Skeletal muscle cell (primary cell): ENCODE measurements around the gene TMEM222.
"Not testable (repeated sequence)": the region's sequence is repeated elsewhere in the genome, so short reads cannot be mapped to it uniquely, and the experiment has no call there.

Experiments used
- DNase-seq: peaks from one replicate; pipeline ENCODE4 v3.0.0-alpha.2; 2010; ENCODE audit warnings: low read depth
- H3K4me3 ChIP-seq: 2 replicates; pipeline ENCODE4 v1.5.1; 2011; ENCODE audit warnings: low read depth, mild to moderate bottlenecking, control low read depth, low read length, moderate library complexity

Gene TMEM222

DNA sequence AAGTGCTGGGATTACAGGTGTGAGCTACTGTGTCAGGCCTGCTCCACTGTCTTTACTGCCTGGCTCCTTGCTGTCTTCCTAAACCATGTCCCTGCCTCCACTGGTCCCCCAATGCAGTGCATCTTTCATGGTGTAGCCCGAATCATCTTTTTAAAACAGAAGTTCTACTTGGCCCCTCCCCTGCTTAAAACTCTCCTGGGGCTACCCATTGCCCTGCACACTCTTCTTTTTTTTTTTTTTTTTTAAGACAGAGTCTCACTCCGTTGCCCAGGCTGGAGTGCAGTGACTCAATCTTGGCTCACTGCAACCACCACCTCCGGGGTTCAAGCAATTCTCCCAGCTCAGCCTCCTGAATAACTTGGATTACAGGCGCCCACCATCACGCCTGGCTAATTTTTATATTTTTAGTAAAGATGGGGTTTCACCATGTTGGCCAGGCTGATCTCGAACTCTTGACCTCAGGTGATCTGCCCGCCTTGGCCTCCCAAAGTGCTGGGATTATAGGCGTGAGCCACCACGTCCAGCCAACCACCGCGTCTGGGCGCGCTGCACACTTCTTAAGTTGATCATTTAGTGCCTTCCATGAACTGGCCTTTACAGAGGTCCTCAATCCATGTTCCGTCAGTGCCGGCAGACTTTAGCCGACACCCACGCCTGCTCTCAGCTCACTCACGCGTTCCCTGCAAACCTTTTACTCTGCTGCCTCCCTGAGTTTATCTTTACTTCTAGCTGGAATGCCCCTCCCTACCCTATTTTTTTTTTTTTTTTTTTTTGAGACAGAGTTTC lies 50.3 kb downstream of the TMEM222 start:
- H3K4me3 ChIP-seq = no peak overlapping the region
- no peak for DNase-seq

- no peak overlapping the region for H3K4me3 ChIP-seq
- no peak for DNase-seq
Observed at GRCh38 chr1:27372808-27373690, 51.1 kb downstream of the TMEM222 start.

DNA sequence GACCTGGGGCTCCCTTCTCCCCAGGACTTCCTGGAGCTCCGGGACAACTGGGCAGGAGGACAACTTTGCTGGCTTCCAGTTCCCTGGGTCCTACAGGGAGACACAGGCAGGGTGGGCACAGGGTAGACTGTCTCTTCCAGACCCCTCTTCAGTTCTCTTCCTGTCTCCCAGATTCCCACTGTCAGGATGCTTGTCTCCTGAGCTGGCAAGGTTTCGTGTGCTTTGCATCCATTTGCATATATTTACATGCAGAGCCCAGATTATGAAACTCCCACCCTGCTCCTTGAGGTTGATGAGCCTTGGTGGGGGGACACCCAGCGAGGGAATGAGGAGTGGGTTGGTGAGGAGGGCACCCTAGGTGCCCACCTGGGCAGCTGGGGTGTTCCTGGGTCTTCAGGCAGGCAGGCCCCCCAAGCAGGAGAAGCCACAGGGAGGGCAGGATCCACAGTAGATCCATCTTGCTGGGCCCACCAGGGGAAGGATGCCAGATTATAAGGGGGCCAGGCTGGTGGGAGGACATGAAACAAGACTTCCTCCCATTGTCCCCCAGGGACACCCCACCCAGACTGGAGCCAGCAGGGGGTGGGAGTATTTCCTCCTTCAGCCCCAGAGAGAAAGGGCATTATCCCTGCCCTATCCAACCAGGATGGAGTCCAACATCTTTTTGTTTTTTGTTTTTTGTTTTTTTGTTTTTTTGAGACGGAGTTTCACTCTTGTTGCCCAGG lies 52.6 kb downstream of the TMEM222 start, which contains the start of gene FCN3:
Gene FCN3, minus strand, starts transcription at position 463 of the 725 bp plus-strand sequence. Its CDS starts 6 bp downstream, at position 457.
- no peak within 1 kb of the TSS for H3K4me3 ChIP-seq
- no peak for DNase-seq

DNA sequence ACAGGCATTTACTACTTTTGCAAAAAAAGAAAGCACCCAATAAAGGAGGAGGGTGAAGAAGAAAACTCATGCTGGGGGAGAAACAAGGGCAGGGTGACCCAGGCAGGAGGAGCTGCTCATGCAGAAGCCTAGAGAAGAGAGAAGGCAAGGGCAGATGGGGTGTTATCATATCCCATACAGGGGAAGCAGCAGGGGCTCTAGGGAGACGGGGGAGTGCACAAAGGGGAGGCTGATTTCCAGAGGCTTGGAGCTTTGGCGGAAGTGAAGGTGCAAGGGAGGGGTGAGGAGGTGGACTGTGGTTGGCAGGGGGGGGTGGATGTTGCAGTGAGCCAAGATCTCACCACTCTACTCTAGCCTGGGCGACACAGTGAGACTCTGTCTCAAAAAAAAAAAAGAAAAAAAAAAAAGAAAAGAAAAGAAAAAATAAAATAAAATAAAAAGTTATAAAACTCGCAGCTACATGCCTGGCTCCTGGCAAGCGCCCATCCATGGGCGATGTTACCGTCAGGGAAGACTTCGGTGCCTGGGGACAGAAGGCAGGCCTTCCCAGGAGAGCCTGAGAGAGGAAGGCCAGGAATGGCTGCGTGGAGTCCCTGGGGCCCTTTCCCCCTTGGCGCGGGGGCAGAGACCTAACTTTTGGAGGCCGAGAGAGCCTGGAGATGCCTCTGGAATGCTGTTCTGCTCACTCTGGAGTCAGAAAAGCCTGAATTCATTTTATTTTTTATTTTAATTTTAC lies 56.0 kb downstream of the TMEM222 start:
- DNase-seq = no peak
- H3K4me3 ChIP-seq = no peak overlapping the region

GRCh38 chr1:27379564-27380122 lies 57.7 kb downstream of the TMEM222 start:
- no peak for DNase-seq
- no peak overlapping the region for H3K4me3 ChIP-seq

DNA sequence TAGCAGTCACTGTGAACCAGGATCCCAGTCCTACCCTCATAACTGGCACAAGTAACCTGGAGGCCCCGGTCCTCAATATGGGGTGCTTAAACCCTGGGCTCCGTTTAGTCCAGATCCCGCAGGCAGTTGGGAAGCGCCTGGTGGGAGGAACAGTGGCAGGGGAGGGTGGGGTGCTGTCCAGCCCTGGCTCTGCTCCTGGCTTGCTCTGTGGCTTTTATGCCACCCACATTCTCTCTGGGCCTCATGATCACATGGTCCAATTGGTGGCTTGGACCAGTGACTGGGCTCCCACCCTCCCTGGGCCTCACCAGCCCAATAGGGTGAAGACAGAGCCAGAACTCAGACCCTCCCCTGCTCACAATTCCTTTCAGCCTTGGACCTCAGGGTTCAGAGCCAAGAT lies 58.3 kb downstream of the TMEM222 start:
- H3K4me3 ChIP-seq = no peak overlapping the region
- DNase-seq = no peak

- H3K4me3 ChIP-seq = no peak overlapping the region
- no peak for DNase-seq
Observed at GRCh38 chr1:27380766-27381733, 59.1 kb downstream of the TMEM222 start.

GRCh38 chr1:27381969-27382762 lies 60.2 kb downstream of the TMEM222 start:
- no peak overlapping the region for H3K4me3 ChIP-seq
- no peak for DNase-seq

DNA sequence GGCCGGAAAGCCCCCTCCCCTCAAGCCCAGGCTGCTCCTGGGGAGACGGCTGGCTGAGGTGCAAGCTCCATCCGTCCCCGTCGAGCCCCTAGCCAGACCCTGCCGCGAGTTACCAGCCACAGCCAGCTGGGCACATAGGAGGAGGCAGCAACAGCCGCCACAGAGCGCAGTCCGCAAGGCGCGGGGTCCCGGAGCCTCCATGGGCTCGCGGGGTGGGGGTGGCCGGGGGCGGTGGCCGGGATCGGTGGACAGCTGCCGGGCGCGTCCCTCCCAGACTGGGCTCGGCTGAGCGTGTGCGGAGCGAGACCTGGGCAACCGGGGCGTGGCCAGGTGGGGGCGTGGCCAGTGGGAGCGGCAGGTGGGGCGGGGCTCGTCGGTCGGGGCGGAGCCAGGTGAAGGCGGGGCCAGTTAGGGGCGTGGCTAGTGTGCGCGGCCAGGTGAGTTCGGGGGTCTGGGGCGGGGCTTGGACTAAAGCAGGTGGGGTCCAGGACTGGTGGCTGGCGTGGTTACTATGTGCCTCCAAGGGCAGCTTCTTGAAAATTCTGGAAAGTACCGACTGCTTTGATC lies 61.2 kb downstream of the TMEM222 start, which contains the start of gene CD164L2:
Gene CD164L2, minus strand, starts transcription at position 295 of the 567 bp plus-strand sequence. Its CDS starts 94 bp downstream, at position 201.
- no peak within 1 kb of the TSS for H3K4me3 ChIP-seq
- no peak for DNase-seq

DNA sequence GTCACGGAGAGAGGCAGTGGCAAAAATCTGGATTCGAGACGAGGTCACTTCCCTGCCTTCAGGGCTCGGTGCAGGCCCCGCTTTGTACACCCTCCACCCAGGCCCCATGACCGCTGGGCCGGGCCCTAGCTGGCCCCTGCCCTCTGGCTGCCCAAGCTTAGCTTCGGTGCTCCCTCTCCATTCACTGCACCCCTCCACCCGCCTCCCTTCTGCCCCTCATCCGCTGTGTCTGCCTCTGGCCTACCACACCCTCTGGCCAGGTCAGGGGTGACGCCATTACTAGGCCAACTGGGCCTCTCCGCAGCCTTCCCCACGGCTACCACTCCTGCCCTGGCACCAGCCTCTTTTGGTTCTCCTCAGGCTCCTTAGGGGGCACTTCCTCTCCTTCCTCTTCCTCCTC lies 61.7 kb downstream of the TMEM222 start:
- DNase-seq = no peak
- H3K4me3 ChIP-seq = no peak overlapping the region

DNA sequence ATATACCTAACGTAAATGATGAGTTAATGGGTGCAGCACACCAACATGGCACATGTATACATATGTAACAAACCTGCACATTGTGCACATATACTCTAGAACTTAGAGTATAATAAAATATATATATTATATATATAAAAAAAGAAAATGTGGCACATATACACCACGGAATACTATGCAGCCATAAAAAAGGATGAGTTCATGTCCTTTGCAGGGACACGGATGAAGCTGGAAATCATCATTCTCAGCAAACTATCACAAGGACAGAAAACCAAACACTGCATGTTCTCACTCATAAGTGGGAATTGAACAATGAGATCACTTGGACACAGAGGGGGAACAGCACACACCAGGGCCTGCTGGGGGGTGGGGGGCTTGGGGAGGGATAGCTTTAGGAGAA lies 62.8 kb downstream of the TMEM222 start:
- DNase-seq, H3K4me3 ChIP-seq: not testable (repeated sequence)
